Measurements from ENCODE around the gene CABP7.

DNA sequence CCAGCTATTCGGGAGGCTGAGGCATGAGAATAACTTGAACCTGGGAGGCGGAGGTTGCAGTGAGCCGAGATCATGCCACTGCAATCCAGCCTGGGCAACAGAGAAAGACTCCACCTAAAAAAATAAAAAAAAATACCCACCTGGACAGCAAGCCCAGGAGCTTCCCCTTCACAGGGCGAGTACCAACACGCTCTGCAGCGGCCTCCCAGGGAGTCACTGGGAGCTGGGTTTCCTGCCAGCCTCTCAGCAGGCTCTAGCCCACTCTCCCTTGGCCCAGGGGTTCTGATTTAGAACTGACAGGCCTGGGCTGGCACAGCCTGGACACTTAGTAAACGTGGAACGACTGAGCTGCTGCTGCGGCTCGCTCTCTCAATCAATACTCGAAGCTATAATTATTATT lies 2.0 kb upstream of the CABP7 start:
- TF ChIP-seq, protein P1, sequence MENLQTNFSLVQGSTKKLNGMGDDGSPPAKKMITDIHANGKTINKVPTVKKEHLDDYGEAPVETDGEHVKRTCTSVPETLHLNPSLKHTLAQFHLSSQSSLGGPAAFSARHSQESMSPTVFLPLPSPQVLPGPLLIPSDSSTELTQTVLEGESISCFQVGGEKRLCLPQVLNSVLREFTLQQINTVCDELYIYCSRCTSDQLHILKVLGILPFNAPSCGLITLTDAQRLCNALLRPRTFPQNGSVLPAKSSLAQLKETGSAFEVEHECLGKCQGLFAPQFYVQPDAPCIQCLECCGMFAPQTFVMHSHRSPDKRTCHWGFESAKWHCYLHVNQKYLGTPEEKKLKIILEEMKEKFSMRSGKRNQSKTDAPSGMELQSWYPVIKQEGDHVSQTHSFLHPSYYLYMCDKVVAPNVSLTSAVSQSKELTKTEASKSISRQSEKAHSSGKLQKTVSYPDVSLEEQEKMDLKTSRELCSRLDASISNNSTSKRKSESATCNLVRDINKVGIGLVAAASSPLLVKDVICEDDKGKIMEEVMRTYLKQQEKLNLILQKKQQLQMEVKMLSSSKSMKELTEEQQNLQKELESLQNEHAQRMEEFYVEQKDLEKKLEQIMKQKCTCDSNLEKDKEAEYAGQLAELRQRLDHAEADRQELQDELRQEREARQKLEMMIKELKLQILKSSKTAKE (CRISPR knock-in tag; IDR thresholded peaks at IDR 0.05; ENCODE audit: borderline replicate concordance) = no peak
- TF ChIP-seq PRDM15 (CRISPR knock-in tag; IDR thresholded peaks at IDR 0.05) (no peak), ATF2 (CRISPR knock-in tag; IDR thresholded peaks at IDR 0.05) (no peak), CHD2 (IDR thresholded peaks at IDR 0.05; ENCODE audit: low read depth, low read length) (no peak), POLR2AphosphoS2 (IDR thresholded peaks at IDR 0.05; ENCODE audit: low read depth, low read length) (no peak), ZKSCAN8 (CRISPR knock-in tag; IDR thresholded peaks at IDR 0.05; ENCODE audit: borderline replicate concordance) (no peak), KLF13 (CRISPR knock-in tag; IDR thresholded peaks at IDR 0.05) (no peak), NFYB (CRISPR knock-in tag; IDR thresholded peaks at IDR 0.05) (no peak), HCFC1 (IDR thresholded peaks at IDR 0.05; ENCODE audit: low read depth, low read length) (no peak), MAFF (IDR thresholded peaks at IDR 0.05; ENCODE audit: low read depth, low read length) (no peak), GFI1 (CRISPR knock-in tag; IDR thresholded peaks at IDR 0.05; ENCODE audit: borderline replicate concordance) (no peak), EZH2 (conservative IDR thresholded peaks at IDR 0.05; ENCODE audit: low read depth, low read length) (no peak)
- TF ChIP-seq, protein P2, sequence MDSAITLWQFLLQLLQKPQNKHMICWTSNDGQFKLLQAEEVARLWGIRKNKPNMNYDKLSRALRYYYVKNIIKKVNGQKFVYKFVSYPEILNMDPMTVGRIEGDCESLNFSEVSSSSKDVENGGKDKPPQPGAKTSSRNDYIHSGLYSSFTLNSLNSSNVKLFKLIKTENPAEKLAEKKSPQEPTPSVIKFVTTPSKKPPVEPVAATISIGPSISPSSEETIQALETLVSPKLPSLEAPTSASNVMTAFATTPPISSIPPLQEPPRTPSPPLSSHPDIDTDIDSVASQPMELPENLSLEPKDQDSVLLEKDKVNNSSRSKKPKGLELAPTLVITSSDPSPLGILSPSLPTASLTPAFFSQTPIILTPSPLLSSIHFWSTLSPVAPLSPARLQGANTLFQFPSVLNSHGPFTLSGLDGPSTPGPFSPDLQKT (CRISPR knock-in tag; IDR thresholded peaks at IDR 0.05; ENCODE audit: borderline replicate concordance) = no peak
